Epithelial cell of esophagus (primary cell): Measurements from ENCODE around the gene CHADL.
A peak's percentile ranks its signal among the peaks of the same experiment; 100 is the strongest.

ENCODE experiments used
- DNase-seq: peaks from one replicate; pipeline ENCODE4 v3.0.0; 2010; ENCODE audit warnings: low read depth
- H3K4me3 ChIP-seq: 2 replicates; pipeline ENCODE4 v1.5.1; 2011; ENCODE audit warnings: mild to moderate bottlenecking, low read length, control low read depth
- TF ChIP-seq, protein P1 (sequence below): IDR thresholded peaks from 2 replicates; pipeline ENCODE4 v1.5.1; 2011; ENCODE audit warnings: low read depth, mild to moderate bottlenecking, low read length, control low read depth, inconsistent platforms; ENCODE audit not compliant: insufficient read depth; ENCODE audit errors: missing control alignments

CHADL gene

DNA sequence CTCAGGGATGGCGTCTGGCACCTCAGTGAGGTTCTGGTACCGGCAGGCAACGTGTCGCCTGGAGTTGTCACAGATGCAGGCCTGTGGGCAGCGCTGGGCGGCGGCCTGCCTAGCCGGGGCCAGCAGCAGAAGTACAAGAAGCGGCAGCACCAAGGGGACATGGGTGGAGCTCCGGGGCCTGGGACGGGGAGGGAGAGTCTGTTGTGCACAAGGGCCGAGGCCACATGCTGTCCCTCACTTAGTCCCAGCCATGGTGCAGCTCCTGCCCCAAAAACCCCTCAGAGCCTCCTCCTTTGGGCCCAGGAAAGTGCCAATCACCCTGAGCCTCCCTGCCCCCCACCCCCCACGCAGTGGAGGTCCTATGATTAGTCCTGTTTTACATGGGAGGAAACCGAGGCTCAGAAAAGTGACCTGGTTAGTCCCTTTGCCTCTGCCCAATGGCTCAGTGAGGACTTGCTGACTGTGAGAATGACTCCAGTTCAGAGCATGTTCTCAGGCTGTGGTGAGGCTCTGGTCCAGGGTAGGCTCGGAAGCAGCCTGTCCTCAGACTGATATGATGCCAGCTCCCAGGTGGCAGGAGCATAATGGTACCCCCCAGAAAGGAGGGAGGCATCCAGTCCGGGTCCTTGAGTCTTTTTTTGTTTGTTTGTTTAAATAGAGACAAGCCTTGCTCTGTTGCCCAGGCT is 1.1 kb downstream of the CHADL start:
- TF ChIP-seq, protein P1, sequence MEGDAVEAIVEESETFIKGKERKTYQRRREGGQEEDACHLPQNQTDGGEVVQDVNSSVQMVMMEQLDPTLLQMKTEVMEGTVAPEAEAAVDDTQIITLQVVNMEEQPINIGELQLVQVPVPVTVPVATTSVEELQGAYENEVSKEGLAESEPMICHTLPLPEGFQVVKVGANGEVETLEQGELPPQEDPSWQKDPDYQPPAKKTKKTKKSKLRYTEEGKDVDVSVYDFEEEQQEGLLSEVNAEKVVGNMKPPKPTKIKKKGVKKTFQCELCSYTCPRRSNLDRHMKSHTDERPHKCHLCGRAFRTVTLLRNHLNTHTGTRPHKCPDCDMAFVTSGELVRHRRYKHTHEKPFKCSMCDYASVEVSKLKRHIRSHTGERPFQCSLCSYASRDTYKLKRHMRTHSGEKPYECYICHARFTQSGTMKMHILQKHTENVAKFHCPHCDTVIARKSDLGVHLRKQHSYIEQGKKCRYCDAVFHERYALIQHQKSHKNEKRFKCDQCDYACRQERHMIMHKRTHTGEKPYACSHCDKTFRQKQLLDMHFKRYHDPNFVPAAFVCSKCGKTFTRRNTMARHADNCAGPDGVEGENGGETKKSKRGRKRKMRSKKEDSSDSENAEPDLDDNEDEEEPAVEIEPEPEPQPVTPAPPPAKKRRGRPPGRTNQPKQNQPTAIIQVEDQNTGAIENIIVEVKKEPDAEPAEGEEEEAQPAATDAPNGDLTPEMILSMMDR, result no peak
- no peak overlapping the region for H3K4me3 ChIP-seq
- no peak for DNase-seq

- H3K4me3 ChIP-seq, result no peak overlapping the region
- TF ChIP-seq, protein P1, result no peak
- no peak for DNase-seq
Measured at GRCh38 chr22:41238570-41239442, 1.9 kb downstream of the CHADL start.

DNA sequence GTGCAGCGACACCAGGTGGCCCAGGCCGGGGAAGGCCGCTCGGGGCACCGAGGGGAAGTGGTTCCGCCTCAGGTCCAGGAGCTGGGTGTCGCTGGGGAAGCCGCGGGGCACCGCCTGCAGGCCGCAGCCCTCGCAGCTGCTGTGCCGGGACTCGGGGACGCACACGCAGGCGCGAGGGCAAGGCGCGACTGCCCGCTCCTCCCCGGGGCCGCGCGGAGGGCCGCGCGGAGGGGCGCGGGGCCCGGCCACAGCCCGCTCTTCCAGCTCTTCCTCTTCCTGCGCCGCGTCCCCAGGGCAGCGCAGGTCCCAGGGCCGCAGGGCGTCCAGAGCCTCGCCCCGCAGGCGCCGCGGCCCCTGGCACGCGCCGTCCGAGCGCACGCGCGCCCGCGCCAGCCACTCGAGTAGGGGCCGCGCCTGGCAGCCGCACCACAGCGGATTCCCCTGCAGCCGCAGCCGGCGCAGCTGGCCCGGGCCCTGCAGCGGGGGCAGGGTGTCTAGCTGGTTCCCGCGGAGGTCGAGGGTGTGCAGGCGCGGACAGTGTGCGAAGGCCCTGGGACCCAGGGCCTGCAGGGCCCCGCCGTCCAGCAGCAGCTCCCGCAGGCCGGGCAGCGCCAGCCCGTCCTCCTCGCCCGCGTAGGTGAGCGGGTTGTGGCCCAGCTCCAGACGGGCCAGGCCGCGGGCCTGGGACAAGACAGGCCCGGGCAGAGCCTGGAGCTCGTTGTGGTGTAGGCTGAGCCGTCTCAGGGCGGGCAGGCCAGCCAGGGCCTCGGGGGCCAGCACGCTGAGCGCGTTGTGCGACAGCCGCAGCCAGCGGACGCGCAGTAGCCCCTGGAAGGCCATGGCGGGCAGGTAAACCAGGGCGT is 2.8 kb downstream of the CHADL start:
- peak overlapping the region; percentile 16 for H3K4me3 ChIP-seq
- DNase-seq, result peak; percentile 74
- TF ChIP-seq, protein P1, result peak; percentile 46

GRCh38 chr22:41237036-41237706 is 3.6 kb downstream of the CHADL start:
- peak overlapping the region; percentile 16 for H3K4me3 ChIP-seq
- no peak for DNase-seq
- TF ChIP-seq, protein P1, result no peak

DNA sequence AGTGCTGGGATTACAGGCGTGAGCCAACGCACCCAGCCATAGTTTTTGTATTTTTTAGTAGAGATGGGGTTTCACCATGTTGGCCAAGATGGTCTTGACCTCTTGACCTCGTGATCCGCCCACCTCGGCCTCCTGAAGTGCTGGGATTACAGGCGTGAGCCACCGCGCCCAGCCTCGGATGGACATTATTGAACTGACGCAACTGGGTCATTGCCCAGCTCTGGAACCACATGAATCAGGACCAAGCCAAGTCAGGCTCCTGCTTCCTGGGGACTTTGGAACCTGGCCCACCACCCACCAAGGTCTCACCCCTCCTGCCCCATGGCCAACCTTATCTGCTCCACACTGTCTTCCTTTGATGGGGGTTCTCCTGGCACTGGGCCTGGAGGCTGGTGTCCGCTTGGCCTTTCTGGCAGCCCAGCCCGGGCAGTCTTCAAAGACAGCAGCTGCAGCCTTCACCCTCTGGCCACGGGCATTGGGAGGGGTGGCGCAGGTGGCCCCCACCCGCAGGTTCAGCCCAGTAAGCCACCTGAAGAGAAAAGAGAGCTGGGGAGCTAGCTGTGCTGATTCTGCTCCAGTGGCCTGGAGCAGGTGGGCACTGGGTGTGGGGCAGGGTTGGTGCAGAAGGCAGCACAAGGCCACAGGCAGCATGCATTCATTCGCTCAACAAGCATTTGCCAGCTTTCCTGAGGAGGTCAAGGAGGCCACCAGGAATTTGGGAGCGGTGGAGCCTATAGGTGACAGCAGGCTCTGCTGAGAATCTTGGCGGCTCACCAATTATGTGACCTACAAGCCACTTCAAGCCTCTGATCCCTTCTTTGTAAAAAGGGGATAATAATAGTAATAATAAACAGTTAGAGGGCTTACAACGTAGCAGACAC is 5.7 kb downstream of the CHADL start:
- TF ChIP-seq, protein P1, result no peak
- no peak for DNase-seq
- H3K4me3 ChIP-seq, result no peak overlapping the region
